ENCODE measurements around the gene USP6NL.

USP6NL gene

GRCh38 chr10:11472158-11472753, 139.2 kb downstream of the USP6NL start:
- DNase-seq = peak; percentile 63 to 75

- DNase-seq = no peak
Observed at GRCh38 chr10:11469575-11470391, 141.7 kb downstream of the USP6NL start.

DNA sequence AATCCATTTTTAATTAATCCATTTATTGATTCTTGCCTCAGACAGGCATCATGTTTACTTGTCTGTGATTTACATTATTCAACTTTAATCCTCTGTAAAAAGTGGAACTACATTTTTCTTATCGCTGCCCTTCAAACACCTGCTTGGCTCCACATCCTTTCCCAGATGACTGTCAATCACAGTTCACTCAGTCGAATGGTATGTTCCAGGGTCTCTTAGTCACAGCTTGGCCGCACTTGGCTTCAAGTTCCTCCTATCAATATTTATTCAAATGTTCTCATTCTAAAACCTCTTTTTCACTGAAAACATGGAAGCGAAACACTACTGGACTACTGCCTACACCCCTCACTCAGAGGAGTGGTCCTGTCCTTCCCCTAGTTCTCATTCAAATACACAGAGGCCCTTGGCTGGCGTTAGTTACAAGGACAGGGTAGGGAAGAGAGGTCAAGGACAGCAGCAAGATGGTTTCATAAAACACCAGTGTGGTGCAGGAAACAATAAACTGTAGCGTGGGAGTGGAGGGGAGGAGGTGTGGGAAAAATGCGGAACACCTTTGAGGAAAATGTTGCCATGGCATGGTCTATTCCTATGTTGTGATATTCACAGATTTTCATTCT, 143.2 kb downstream of the USP6NL start:
- DNase-seq = no peak

DNA sequence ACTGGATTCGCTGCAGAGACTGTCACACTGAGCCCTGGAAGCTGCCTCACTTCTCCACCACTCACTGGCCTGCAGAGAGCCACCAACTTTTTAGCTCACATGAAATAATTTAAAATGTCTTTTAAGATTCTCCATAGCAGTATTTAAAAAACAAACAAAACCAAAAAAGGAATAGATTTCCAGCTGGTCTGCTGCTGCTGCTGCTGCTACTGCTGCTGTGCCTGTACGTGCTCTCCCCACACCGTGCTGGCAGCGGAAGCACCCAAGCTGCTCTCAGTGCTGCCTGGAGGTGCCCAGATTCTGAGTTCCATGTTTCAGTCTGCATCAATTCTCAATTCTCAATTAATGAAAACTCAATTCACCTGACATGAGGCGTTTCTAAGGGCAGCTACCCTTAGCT, 146.0 kb downstream of the USP6NL start:
- no peak for DNase-seq

DNA sequence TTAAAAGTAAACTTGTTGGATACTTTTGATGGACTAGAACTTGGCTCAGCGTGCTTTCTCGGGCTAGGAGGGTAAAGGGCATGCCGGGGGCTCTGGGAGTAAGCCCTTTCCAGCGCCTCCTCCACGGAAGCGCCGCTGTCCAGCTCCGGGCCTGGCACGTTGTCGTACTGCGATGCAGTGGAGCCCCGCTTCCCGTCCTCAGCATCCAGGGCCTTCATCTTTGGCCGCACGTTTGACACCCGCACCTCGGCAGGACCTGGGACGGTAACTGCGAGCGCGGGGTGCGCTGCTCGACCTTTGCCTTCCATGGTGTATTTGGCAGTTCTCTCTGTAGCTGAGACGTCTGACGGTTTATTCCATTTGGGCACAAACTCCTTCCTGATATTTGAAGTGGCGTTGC, 148.3 kb downstream of the USP6NL start:
- no peak for DNase-seq

GRCh38 chr10:11462071-11462470, 149.4 kb downstream of the USP6NL start:
- DNase-seq = no peak

DNA sequence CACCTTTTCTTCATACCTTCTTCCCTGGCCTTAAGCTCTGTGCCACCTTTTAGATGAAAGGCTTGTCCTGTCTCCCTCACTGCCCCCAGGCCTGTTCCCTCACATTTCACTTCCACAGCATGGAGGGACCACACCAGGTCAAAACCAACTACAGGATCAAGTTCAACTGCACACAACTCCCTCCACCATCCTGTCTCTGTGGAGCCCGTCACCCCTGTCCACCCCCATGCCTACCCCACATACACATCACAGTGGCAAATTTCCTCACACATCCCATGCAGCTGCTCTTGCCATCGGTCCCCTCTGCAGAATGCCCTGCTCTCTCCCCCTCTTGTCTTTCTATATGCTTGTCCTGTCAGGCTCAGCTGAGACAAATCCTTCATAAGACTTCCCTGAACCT, 154.1 kb downstream of the USP6NL start:
- DNase-seq = no peak

- no peak for DNase-seq
Observed at GRCh38 chr10:11454958-11455566, 156.4 kb downstream of the USP6NL start.

- DNase-seq = no peak
Observed at GRCh38 chr10:11454160-11454559, 157.3 kb downstream of the USP6NL start.

- DNase-seq = no peak
Observed at GRCh38 chr10:11451640-11452260, 159.7 kb downstream of the USP6NL start.

DNA sequence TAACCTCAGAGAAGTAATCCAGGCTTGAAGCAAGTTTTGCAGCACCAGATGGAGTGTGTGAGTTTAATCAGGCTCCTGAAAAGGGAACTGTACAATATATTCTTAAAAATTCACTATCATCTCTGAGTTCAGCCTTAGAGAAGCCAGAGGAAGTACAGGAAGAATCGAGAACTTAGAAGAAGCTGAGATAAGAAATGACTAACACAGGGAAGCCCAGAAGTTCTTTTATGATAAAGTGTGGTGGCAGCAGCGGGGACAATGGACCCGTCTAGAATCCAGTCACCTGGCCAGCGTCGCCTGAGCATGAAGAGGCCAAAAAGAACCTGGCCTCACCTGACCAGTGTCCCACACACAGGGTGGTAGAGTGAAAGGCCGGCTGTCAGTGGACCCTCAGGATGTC, 161.0 kb downstream of the USP6NL start:
- DNase-seq = no peak

GRCh38 chr10:11449761-11450160, 161.7 kb downstream of the USP6NL start:
- DNase-seq = no peak

- no peak for DNase-seq
Observed at GRCh38 chr10:11448545-11449244, 162.8 kb downstream of the USP6NL start.

DNA sequence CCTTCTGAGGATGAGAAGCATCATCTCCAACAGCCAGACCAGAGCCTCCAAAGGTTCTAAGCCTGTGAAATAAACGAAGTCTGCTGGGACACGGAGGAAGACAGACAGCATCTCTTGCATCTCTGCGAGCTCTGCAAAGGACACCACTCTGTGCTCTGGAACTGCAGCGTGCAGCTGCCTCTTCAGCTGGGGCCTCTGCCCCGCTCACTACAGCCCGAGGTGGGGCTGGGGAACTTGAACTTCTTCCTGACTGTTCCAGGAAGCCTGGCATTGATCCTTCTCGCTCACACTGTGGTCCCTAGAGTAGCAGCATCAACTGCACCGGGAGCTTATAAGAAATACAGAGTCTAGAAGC, 163.3 kb downstream of the USP6NL start:
- no peak for DNase-seq

DNA sequence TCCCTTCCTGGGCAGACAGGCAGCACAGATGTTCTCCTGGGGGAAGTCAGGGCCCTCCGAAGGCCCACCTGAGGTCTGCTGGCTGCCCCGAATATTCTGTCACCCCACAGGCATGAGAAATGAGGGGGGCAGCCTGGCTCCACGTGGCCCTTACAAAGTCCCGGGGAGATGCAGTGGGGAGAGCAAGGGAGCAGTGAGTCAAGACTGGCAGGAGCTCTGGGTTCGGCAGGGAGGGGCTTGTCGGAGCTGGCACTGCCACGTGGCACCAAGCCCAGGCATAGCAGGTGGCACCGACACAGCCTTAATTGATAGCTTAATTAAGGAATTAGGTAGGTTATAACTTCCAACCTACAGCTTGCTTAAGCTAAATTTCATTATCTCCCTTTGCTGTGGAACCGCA, 163.9 kb downstream of the USP6NL start:
- DNase-seq = no peak

DNA sequence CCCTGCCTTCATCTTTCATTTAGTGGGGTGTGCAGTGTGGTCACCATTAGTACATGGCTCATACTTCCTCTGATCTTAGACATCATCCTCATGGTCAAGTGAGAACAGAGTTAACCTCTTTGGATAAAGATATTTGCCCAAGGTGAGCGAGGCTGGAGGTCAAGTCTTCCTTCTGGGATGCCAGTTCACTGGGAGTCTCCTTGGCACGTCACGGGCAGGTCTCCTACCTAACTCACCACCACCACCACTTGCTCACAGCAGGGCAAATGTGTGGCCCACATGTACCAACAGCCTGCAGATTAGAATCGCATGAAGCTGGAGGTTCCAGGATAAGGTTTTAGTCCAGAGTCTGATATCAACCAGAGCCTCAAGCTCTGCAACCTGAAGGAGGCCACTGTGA, 164.6 kb downstream of the USP6NL start:
- DNase-seq = no peak

DNA sequence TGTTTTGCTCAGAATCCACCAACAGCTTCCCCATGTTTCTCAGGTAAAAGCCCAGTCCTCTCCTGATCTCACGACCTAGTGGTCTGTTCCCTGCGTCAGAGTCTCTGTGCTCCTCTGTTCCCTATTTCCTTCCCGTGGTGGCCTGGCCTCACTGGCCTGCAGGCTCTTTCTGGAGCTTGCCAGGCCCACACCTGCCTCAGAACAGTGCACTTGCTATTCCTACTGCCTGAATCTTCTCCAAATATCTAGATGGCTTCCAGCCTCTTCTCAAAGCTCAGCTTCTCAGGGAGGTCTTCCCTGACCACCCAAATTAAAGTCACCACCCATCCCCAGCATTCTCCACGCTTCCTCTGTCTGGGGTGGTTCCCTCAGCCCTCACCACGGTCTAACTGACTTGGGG, 165.3 kb downstream of the USP6NL start:
- no peak for DNase-seq

DNA sequence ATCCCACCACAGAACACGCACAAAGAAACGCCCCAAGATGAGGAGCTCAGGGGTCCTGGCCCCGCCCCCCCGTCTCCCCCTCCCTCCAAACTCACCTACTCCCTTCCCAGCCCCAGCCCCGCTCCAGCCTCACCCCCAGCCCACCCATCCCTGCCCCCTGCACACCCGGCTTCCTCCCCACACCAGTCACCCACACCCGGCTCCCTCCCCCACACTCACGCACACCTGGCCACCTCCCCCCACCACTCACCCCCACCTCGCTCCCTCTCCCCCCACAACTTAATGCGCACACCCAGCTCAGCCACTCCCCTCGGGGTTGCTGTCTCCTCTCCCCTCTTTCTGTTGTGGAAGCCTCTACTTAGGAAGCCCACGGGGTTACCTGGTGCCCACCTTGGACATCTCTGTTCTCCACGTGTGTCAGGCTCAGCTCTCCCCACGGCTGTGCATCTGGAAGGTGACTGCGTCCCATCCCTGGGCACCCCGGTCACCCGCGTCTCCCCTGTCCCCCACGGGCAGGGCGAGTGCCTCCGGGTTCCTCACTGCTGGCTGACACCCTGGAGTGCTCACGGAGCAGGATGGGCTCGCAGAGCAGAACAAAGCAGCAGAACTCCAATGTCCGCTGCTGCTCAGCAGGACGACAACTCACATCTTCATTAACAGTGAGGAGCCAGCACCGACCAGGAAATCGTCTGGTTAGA, 166.8 kb downstream of the USP6NL start:
- DNase-seq = no peak

DNA sequence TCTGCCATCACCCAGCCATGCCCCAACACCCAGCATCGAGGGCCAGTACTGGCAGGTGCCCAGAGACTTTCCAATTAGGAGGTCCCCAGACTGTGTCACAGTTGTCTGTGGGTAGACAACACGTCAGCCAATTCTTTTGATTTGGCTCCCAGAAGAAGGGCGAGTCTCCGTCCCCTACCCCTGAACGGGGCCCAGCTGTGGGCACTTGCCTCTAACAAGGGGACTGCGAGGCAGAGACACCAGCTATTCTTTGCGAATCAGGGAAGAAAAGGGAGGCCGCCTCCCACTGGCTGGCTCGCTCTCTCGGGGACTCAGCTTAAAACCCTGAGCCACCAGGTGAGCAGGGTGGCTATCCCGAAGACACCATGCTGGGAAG, 167.3 kb downstream of the USP6NL start:
- no peak for DNase-seq

DNA sequence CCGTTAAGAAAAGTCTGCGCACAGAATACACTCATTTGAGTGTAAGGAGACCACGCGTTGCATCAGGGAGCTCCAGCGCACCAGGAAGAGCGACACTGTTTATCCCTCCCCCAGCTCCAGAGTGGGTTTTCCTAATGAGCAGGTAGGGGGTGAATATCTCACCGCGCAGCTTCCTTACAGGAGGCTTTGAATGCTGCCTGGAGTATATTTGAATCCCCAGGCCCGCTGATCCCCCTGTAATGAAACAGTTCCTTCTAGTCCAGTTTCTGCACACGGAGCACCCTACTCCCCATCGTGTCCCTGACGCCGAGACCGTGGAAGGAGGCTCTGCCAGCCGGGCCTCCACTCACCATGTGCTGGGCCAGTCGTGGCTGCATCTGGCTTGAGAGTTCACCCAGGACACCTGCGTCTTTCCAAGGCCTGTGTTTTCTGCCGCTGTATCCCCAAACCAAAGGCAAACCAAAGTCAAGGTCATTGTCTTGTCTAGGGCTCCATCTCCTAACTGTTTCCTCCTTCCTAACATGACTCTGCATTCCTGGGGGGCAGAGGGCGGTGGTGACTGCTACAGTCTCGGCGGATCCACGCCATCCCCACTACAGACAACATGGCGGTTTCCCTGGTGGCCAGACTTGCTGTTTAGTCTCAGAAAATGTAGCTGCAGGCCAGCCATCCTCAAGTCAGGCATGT, 167.8 kb downstream of the USP6NL start:
- DNase-seq = no peak

DNA sequence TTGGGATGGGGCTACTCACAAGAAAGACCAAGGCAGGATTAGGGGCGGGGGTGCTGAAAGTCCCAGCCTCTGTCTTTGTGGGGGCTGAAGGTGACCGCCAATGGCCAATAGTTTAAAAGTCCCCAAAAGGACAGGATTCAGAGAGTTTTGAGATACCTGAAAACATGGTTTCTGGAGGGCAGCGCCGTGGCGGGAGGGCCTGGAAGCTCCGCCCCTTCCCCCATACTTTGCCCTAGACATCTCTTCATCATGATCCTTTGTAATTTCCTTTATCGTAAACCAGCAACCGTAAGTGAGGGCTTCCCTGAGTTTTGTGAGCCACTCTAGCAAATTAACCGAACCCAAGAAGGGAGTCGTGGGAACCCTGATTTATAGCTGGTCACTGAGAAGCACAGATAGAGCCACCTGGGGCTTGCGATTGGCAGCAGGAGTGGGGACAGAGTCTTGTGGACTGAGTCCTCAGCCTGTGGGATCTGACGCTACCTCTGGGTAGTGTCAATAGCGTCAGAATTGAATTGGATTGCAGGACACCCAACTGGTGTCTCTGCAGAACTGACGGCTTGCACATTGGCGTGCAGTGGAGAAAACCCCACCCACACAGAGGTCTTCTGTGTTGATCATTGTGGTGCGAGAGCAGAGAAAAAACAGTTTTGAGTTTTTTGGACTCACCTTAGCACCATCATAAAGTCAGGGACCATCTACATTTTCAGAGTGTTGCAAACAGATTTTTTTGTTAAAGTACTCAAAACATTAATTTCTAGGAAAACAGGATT, 169.3 kb downstream of the USP6NL start:
- no peak for DNase-seq

All from activated CD4-positive, alpha-beta T cell treated with anti-CD3 and anti-CD28 coated beads for 4 hours (primary cell).